Sigmoid colon (tissue), 4 donors: ENCODE results near the gene WNT3A.

ENCODE experiments used
- CTCF ChIP-seq, 4 experiments: fragments of 450-650 bp in 3 of 4; fragments of 200-600 bp in 1 of 4; IDR thresholded peaks; one replicate each; pipeline ENCODE4 v1.5.1; 2016 to 2019; ENCODE audit warnings: antibody characterized with exemption in 4 of 4, mild to moderate bottlenecking in 3 of 4, moderate library complexity in 2 of 4
- POLR2A ChIP-seq, 2 donors: fragments of 450-650 bp; IDR thresholded peaks; one replicate each; pipeline ENCODE4 v1.6.1; 2016; ENCODE audit warnings: antibody characterized with exemption in 2 of 2, mild to moderate bottlenecking in 2 of 2, moderate library complexity in 2 of 2
- POLR2AphosphoS5 ChIP-seq, 4 donors: sonication (generic); formaldehyde crosslinking; IDR thresholded peaks; one replicate each; pipeline ENCODE4 v1.6.1; 2017; ENCODE audit warnings: antibody characterized with exemption in 4 of 4

GRCh38 chr1:228110556-228110955, 103.8 kb downstream of the WNT3A start:
- TF ChIP-seq POLR2AphosphoS5 (IDR thresholded peaks at IDR 0.05), result no peak
- TF ChIP-seq POLR2A (IDR thresholded peaks at IDR 0.05), result no peak
- TF ChIP-seq CTCF (IDR thresholded peaks at IDR 0.05), result no peak
